ENCODE measurements around the gene CATSPER1.
"Not testable (repeated sequence)": the region's sequence is repeated elsewhere in the genome, so short reads cannot be mapped to it uniquely, and the experiment has no call there.

Gene CATSPER1

DNA sequence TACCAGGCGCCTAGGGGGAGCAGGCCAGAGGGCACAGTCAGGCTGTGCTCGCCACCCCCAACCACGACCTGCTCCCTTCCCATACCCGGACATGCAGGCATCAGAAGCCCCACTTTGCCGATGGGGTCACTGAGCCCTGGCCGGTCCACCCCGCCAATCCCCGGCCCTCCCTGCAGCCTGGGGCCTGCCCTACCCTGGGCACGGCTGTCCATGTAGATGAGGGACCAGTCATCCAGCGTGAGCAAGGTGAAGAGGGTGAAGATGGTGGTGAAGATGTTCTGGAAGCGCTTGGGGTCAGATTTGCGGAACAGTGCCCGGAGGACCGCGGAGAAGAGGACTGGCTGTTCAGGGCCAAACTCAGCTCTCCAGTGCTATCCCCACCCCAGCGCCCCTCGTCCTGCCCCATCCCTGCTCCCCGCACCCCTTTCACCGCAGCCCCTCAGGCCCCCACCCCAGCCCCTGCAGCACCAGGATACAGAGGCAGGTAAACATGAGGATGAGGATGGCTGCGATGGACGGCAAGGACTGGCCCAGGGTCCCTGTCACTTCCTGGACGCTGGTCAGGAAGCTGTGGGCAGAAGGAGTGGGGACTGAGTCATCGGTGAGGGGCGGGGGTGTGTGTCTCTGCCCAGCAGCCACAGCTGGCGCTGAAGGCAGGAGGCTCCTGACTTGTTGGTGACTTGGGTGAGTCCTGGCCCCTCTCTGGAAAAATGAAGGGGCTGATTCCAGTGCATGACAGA, 5.5 kb downstream of the CATSPER1 start:
- peak; percentile 90 for DNase-seq (ENCODE audit: low spot score)

- DNase-seq (ENCODE audit: low spot score) = no peak
Measured at GRCh38 chr11:66020212-66020611, 6.1 kb downstream of the CATSPER1 start.

GRCh38 chr11:66017321-66017720, 9.0 kb downstream of the CATSPER1 start:
- DNase-seq (ENCODE audit: low spot score) = no peak

DNA sequence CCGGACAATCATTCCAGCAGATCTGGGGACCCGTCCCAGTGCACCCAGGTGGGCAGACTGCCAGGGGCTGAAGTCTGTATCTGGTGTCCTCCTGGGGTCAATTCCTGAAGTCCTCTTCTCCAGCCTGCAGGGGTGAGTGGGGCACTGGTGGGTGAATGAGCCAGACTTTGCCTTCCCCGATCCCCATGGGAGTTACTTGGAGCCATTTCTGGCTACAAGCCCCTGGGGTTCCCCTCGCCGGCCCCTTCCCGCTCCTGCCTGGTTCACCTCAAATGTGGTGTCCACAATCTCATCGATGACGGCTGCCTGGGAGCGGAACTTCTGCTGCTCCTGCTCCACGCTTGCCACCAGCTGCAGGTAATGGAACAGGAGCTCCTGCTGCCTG, 9.5 kb downstream of the CATSPER1 start:
- no peak for DNase-seq (ENCODE audit: low spot score)

DNA sequence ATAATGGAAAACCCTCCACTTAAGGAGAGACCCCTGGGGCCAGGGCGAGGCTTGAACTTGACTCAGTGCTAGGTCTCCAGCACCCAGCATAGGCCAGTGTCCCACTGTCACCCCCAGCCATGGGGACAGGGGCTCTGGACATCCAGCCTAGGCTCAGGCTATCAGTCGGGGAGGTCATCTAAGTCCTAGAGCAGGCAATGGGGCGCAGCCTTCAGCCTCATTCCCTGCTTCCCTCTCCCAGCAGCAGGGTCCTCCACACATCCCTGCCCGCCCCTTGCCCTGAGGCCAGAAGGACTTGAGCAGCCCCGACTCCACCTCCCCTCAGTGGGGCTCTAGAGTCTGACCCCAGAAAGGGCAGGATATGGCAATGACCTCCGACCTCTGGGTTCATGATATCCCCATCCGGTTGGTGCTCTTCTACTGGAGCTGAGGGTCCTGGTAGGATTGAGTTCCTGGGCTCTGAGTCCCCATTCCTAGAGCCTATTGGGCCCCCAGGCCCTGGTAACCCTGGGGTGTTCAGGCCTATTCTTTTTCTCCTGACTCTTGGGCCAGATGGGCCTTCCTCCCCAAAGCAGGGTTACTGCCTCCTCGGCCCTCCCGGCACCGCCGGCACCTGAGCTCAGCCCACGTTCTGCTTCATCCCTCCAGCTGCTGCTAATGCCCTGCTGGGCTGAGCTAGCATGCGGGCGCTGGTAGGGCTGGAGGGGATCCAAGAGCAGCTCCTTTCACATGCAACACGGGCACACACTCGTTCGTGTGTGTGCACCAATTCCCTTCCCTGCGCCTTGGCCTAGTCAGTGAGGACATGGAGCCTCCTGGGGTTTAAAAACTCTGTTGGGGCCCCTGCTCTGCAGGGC, 10.1 kb downstream of the CATSPER1 start:
- no peak for DNase-seq (ENCODE audit: low spot score)

- DNase-seq (ENCODE audit: low spot score) = no peak
Measured at GRCh38 chr11:66015454-66015881, 10.8 kb downstream of the CATSPER1 start.

DNA sequence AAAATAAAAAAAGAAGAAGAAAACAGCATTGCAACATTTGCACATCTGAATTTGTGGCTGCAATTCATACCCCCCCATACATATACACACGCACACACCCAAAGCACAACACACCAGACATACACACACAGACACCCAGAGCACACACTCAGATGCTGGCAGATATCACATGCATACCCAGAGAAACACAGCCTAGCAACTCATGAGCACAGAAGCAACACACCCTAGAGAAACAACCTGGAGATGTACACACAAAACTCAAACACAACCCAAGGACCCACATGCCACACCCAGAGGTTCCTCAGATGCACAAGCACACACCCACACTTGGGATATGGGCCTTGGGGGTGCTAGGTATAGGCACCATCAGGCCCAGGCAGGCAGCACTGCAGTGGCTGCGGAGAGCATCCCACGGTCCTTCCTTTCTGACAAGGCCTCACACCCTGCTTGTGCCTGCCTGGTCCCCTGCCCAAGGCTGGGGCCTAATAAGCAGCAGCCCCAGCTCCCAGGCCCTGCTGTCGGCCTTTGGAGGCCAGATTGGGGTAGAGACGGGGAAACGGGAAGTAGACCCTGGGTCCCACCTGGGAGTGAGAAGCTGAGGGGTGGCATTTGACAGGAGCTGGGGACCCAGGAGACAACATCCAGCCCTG, 11.3 kb downstream of the CATSPER1 start:
- no peak for DNase-seq (ENCODE audit: low spot score)

DNA sequence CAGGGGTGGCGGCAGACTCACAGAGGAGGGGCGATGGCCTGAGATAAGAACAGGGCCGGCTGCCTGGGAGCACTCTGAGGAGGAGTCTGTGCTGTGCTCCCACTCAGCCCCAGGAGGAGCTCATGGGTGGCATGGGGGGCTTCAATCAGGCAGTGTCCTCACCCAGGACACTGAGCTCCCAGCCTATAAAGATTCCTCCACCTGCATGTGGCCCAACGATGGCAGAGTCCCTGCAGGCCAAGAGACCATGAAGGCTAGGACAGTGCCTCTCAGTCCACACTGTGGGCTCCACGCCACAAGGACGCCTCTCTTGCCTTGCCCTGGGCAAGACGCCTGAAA, 12.5 kb downstream of the CATSPER1 start:
- DNase-seq (ENCODE audit: low spot score) = no peak

DNA sequence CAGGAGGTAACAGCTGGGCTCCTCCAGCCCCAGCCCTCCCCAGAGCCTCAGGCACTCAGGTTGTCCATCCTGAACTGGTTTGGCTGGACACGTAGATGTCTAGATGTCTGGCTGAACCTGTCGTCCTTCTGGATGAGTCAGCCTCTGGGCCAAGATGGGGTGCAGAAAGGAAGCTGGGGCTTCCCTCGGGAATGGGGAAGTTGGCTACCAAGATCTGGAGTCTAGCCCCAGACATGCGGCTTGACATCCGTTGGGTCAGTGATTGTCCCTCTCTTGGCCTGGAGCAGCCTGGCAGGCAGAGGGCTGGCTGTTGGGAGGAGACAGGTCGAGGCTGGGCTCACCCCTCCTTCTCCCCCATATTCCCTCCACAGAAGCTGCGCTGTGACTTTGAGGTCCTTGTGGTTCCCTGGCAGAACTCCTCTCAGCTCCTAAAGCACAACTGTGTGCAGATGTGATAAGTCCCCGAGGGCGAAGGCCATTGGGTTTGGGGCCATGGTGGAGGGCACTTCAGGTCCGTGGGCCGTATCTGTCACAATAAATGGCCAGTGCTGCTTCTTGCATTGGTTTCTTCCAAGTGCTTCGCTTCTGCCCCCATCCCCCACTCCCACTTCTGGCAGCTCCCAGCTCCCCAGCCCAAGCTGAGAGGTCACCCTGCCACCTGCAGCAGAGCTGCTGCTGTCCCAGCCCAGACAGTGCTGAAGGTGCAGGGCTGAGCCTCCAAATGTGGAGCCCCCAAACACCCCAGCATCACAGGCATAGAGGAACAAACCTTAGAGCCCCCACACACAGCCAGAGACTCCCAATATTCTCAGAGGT, 13.1 kb downstream of the CATSPER1 start:
- DNase-seq (ENCODE audit: low spot score) = no peak

- DNase-seq (ENCODE audit: low spot score) = no peak
Measured at GRCh38 chr11:66012371-66012945, 13.8 kb downstream of the CATSPER1 start.

GRCh38 chr11:66011785-66012303, 14.4 kb downstream of the CATSPER1 start, which contains the start of gene CST6:
Gene CST6, plus strand, starts transcription at chr11:66012008. Its CDS starts 37 bp downstream, at chr11:66012045.
- DNase-seq (ENCODE audit: low spot score) = no peak

DNA sequence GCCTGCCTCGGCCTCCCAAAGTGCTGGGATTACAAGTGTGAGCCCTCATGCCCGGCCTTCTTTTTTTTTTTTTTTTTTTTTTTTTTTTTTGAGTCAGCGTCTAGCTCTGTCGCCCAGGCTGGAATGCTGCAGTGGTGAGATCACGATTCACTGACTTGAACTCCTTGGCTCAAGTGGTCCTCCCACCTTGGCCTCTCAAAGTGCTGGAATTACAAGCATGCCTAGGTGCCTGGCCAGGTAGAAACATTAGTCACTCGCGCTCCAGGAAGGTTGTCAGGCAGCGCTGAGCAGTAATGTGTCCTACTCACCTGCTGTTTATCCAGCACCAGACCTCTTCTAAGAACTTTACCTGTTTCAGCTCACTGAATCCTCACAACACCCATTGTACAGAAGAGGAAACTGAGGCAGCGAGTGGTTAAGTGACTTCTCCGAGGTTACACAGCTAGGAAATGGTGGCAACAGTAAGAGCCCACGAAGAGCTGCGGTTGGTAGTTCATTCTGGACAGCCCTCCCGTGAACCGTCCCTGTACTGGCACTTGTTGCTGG, 15.0 kb downstream of the CATSPER1 start:
- DNase-seq (ENCODE audit: low spot score) = peak; percentile 69

DNA sequence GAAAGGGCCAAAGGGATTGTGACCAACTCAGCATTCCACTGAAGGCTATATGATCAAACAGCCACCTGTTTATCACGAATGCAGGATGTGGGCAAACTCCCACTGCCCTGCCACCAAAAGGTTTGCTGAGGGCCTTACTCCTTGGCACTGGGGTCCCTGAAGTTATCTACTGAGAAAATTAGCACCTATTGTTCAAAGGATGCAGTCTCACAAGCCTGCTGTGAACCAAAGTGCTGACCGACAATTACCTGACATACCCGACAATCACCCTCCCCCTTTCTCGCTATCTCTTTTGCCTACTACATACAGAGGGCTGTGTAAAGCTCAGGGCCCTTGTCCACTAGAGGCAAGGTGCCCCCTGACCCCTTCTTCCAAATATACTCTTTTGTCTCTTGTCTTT, 16.2 kb downstream of the CATSPER1 start:
- DNase-seq (ENCODE audit: low spot score) = not testable (repeated sequence)

GRCh38 chr11:66008468-66009101, 17.7 kb downstream of the CATSPER1 start:
- DNase-seq (ENCODE audit: low spot score) = no peak

DNA sequence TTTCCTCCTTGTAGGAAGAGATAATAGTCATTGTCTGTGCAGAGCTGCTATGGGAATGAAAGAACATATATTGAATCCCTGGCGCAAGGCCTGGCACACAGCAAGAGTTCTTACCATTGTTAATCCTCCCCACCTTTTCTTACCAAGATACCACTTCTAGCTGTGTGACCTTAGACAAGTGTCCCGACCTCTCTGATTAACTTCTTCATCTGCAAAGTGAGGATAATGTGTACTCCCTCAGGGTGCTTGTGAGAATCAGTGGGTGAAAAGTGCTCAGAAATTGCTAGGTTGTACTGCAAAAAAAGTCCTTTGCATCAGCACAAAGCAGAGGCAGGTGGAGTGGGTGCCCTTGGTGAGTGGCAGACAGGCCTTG, 18.2 kb downstream of the CATSPER1 start:
- no peak for DNase-seq (ENCODE audit: low spot score)

GRCh38 chr11:66007201-66007634, 19.1 kb downstream of the CATSPER1 start:
- no peak for DNase-seq (ENCODE audit: low spot score)

GRCh38 chr11:66006891-66007176, 19.4 kb downstream of the CATSPER1 start:
- DNase-seq (ENCODE audit: low spot score) = no peak

DNA sequence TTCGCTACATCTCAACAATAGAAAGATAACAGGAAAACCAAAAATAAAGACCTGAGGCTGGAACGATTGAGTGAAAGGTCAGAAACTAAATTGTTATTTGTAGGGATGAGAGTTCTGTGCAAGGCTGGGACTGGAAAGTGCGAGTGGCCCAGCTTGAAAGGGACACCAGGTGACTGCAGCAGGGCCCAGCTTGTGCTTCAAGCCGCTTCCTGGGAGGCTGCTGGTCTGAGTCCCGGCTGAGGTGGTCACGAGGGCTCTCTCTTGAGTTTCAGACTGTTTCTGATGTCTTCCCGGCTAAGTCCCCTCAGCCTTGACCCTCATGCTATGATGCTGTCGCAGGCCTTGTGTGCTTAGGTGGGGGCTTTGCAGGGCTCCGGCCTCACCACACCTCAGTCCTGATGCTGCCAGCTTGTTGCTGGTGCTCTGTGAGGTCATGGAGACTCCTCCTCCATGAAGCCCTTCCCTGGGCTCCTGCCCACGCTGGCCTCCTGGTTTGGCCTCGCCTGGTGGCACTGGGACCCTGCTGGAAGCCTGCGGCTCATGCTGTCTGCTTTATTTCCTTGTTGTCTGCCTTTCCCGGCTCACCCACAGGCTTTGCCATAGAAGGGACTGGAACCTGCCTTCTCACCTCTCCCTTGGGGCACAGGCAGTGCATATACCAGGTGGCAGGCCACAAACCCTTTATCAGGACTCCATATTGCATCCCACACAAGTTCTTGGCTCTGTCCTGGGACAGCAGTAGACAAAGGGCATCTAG, 20.0 kb downstream of the CATSPER1 start:
- no peak for DNase-seq (ENCODE audit: low spot score)

DNA sequence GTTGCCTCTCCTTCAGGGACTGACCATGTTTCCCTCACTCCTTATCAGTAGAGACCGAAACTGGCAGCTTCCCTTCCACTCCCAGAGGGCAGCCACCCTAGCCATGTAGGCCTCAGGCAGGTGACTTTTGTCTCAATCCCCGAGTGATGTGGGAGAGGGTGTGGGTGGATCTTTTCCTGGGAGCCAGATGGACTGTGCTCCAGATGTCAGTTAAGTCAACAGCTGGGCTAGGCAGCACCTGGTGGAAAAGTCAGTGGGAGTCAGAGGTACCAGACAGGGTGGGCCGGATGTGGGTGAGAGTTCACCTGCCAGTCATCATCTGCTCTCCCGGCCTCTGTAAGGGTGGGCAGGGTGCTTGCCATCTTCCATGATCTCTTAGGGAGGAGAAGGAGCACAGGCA, 22.1 kb downstream of the CATSPER1 start:
- no peak for DNase-seq (ENCODE audit: low spot score)

DNA sequence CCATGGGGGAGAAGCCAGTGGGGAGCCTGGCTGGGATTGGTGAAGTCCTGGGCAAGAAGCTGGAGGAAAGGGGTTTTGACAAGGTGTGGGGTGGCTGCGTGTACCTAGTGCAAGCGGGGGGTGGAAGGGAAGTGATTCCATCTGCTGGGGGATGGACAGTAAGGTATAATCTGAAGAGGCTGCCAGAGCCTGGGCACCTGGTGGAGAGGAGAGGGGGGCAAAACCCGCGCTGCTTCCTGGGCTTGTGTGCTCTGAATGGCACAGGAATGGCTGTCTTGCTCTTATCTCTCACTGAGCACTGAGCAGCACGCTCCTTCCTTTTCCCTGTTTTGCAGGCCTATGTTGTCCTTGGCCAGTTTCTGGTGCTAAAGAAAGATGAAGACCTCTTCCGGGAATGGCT, 23.0 kb downstream of the CATSPER1 start:
- DNase-seq (ENCODE audit: low spot score) = no peak
